Cardiac septum (tissue), 1 donor: Measurements from ENCODE around the gene NEMP1. TPM values are rescaled to one million over a fixed set of nuclear protein-coding genes. Genes with fewer than 3 reads are reported as not detected.
"Not testable (repeated sequence)": the region's sequence is repeated elsewhere in the genome, so short reads cannot be mapped to it uniquely, and the experiment has no call there.

Source experiments
- DNase-seq: peaks from one replicate; pipeline ENCODE4 v3.0.0-alpha.2; 2020; ENCODE audit warnings: low spot score
- intact Hi-C: fragments of 100-400 bp; cut with DNase I; formaldehyde crosslinking; loops from one replicate; pipeline ENCODE4 v1.14.0; 2022
- total RNA-seq: library from RNA; stranded (reverse); fragmentation: NEBNext Ultra II Directional; extraction: Animal tissue kit (Norgen Biotek cat#: 25700); gene quantifications from one replicate; pipeline ENCODE4 v1.2.1, GENCODE V29; 2021
- donor health status: DM: no; HTN: no; CAD: no.

Gene NEMP1
- total RNA-seq, 1 donor from 2014 or later, result 2.4 TPM

DNA sequence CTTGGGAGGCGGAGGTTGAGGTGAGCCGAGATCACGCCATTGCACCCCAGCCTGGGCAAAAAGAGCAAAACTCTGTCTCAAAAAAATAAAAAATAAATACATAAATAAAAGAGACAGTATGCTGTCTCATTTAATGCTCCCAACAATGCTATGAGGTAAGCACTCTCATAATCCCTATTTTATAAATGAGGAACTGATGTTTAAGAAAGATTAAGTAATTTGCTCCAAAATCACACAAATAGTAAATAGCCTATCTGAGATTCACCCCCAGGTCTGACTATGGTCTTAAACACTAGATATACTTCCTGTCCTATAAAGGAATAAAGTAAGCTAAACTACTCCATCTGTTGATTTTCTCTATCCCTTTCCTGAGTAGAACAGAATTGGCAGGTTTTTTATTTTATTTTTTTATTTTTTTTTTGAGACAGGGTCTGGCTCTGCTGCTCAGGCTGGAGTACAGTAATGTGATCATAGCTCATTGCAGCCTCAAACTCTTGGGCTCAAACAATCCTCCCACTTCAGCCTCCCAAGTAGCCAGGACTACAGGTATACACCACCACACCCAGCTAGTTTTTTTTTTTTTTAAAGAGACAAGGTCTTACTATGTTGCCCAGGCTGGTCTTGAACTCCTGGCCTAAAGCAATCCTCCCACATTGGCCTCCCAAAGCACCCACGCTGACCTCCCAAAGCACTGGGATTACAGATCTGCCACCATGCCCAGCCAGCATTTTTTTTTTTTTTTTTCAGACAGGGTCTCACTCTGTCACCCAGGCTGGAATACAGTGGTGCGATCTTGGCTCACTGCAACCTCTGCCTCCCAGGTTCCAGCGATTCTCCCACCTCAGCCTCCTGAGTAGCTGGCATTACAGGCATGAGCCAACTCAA lies 4.8 kb downstream of the NEMP1 start:
- DNase-seq, intact Hi-C loops: not testable (repeated sequence)

DNA sequence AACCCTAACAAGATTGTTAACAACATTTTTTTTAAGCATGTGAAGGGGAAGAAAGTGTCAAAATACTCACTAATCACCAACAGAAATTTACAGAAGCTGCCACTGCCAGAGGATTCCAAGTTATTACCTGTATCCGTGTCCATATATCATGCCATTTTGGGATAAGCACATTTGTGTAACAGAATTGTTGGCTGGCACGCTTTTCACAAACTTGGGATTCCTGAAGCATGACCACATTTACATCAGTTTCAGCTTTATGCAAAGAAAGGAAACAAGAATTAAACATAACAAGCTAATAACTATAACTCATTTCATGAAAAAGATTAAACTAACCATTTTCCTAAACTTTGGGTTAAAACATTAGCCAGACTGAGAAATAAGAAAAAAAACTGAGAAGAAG lies 5.9 kb downstream of the NEMP1 start:
- no peak for DNase-seq
- intact Hi-C loops, result no loop called here

DNA sequence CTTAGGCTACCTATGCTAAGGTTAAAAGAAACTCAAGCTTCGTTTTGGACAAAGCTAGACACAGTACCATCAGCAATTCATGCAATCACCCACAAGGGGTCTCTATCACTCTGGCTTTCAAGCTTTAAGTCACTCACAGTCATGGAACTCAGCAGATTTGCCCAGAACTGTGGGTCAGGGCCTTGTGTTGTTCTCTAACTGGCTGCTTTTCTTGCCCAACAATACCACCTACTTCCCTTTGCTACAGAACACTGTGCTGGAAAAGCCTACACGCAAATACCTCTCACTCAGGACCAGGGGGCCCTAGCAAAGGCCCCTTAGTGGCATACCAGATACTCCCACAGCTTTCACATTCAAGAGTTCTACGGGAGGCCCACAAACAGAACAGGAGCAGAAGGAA lies 9.1 kb downstream of the NEMP1 start:
- no peak for DNase-seq

GRCh38 chr12:57066245-57066644 lies 12.3 kb downstream of the NEMP1 start:
- intact Hi-C loops, result loop anchor here (5.0 kb wide), 1 partner anchor 116 kb away; no protein-coding TSS in a partner anchor
- no peak for DNase-seq

More for the DNA sequence above, 9.1 kb downstream of the NEMP1 start:
- intact Hi-C loops, result loop anchor here (1.0 to 5.0 kb wide), 2 partner anchors 43 to 113 kb away; no protein-coding TSS in a partner anchor

DNA sequence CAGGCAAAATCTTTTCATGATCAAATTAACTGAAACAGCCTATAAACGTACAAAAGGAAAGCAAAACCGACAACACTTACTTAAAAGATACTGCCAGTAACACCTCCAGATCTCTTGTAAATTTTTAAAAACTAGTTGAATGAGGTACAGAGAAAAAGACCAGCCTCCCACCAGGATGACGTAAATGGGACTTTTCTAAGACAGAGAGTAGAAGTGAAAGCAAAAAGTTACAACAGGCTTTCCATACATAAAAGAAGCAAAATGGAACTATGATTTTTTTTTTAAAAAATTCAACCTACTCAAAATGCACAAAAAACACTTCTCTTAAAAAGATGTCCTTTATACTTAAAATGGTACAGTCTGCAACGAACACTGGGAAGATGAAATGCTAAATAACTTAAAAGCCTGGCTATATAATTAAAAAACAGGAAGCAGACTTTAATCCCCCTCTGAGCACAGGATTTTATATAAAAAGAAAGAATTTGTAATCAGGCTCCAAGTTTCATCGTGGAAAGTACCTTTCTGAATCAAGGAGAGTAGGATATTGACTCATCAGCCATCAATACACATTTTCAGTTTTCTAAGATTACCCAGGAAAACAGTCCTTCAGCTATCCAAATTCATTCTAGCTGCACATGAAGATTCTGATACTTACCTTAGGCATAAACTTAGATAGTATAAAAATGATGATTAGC lies 14.5 kb downstream of the NEMP1 start:
- DNase-seq, result no peak
- intact Hi-C loops, result loop anchor here (5.0 kb wide), 1 partner anchor 307 kb away; no protein-coding TSS in a partner anchor

GRCh38 chr12:57058454-57058853 lies 20.1 kb downstream of the NEMP1 start:
- intact Hi-C loops, result loop anchor here (2.0 kb wide), 1 partner anchor 50 kb away; no protein-coding TSS in a partner anchor

DNA sequence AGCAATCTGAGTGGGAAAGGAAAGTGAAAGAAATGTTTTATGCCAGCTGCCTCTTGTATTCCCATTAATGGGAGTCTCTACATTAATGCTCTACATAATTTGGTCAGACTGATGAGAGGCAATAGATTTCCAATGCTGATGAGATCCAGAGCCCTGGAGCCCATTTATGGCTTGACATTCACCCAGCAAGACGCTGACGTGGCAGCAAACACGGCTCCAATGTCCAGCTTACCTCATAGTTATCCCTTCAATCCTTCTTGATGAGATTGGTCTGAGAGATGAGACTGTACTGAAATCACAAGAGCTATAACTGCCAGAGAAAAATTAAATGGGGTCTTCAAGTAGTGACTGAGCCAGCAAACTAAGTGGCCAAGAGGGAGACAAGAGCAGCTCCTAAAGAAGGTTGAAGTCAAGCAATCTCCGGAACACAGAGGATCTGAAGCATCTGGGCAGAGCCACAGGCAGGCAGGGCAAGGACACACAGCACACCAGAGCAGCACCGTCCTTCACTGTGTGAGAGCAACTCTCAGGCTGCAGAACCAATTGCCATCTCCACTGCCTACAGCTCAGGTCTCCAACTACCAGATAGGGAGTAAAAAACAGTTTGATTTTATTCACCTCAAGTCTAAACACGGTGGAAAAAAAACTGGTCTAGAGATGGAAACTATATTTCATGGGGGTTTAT lies 21.4 kb downstream of the NEMP1 start:
- intact Hi-C loops, result no loop called here
- no peak for DNase-seq

More at GRCh38 chr12:57058454-57058853, 20.1 kb downstream of the NEMP1 start:
- DNase-seq, result no peak

DNA sequence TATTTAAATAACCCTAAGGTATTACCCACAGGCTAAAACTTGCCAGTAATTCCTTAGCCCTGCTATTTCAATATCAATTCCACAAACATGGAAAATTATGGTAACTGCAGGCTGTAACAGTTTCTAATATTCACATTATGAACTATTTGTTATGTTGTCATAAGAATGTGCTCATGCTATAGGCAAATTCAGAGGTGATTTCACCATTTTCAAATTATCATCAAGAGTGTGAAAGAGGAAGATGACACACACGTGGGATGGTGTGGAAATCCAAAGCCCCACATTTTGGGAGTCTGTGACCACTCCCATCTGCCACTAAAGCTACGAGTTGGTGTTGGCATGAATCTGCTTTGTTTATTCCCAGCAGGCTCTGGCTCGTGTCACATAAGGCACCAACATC lies 22.8 kb downstream of the NEMP1 start:
- intact Hi-C loops, result no loop called here

GRCh38 chr12:57053901-57054300 lies 24.7 kb downstream of the NEMP1 start:
- DNase-seq, intact Hi-C loops: not testable (repeated sequence)

More for the DNA sequence above, 22.8 kb downstream of the NEMP1 start:
- no peak for DNase-seq

- intact Hi-C loops, DNase-seq: not testable (repeated sequence)
These were observed 25.4 kb downstream of the NEMP1 start for GRCh38 chr12:57053146-57053545.

DNA sequence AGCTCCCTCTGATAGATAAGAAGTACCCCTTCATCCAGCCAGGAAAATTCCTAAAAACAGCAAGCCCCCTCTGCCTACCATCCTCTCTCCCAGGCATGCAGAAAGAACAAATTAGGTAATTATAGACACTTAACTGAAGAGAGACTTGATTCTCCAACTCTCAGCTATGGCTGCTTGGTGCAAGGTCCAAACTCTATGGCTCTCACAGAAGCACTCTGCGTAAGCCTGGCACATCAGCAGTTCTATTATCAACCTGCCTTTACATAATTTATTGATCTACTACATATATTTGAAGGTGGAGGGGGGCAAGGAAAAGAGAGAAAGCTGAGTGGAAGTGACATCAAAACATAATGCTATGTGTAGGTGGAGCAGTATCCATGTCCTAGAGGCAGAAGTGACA lies 27.6 kb downstream of the NEMP1 start:
- intact Hi-C loops, result no loop called here
- no peak for DNase-seq

GRCh38 chr12:57049890-57050289 lies 28.7 kb downstream of the NEMP1 start, which contains the start of gene MYO1A:
TSS of gene MYO1A (minus strand) at chr12:57050129. CDS start at chr12:57048323, 1,806 bp downstream.
- intact Hi-C loops, result no loop called here
- no peak for DNase-seq

- intact Hi-C loops, result no loop called here
- DNase-seq, result no peak
These were observed 29.5 kb downstream of the NEMP1 start for GRCh38 chr12:57049119-57049446.

GRCh38 chr12:57048423-57049118 lies 30.0 kb downstream of the NEMP1 start:
- intact Hi-C loops, result no loop called here
- DNase-seq, result no peak

GRCh38 chr12:57047981-57048380 lies 30.6 kb downstream of the NEMP1 start:
- intact Hi-C loops, result no loop called here
- DNase-seq, result no peak

DNA sequence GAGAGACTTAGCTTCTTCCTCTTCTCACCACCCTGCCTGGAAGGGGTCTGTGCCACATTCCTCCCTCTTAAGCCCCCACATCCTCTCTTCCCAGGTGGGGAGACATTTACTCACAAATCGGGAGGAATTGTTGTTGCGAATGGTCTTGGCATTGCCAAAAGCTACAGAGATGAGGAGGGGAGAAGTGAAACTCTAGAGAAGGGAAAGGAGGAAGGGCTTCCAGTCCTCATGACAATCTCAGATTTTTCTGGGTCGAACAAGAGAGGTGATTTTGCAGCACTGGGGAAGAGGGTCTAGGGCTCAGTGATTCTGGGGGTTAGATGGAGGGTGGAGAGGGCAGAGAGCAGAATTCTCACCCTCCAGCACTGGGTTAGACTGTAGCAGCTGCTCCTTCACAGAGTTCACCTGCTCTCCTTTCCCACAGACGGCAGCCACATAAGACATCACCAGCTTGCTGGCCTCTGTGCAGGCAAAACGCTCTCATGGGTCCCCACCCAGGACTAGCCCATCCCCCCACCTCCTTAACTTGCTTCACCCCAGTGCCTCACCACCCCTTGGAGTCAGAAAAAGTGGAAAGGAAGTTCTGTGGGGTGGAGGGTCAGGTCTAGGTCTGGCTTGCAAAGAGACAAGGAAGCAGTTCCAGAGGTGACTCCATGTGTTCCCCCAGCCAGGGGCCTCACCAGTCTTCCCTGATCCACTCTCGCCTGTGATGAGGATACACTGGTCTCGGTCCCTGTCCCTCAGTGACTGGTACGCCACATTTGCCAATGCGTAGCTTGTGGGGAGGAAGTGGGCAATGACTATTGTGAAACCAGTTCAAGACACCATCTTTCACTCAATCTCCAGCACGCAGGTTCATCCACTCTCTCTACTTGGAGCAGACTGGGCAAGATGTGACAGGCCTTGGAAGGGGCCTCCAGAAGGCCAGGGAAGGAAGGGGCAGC lies 31.4 kb downstream of the NEMP1 start:
- intact Hi-C loops, result no loop called here
- no peak for DNase-seq

DNA sequence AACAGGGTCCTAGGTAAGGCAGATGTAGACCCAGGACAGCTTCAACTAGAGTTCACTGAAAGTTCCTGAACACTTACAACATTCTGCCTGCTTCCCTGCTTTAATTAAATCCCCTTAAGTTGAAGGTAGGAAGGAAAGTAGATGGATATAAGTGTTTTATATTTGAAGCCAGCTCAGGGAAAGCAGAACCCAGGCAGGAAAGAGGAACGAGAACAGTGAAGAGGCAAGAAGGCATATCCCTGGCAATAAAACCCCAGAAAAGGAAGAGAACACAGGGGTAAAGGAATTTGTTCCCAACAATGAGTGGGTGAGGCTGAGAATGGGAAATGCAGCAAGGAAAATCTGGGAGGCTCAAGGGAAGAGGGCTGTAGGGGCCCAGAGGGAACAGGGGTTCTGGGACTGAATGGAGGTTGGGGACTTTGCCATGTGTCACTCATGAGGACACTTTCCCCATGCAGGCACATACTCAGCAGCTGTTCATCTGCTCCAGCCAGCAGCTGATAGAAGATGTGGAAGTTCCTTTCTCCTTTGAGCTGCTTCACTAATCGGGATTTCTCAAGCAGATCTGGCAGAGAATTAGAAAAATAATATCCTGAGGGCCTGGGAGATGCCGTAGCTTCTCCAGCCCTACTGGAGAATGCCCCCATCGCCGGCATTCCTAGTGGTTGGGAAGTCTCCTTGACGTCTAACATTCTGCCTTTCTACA lies 32.4 kb downstream of the NEMP1 start:
- intact Hi-C loops, result no loop called here
- DNase-seq, result no peak

- DNase-seq, result no peak
- intact Hi-C loops, result no loop called here
These were observed 33.7 kb downstream of the NEMP1 start for GRCh38 chr12:57044889-57045288.
